DLD1 (cell line): ENCODE data around the gene UGT1A5.

ENCODE experiments used
- in situ Hi-C: cut with HindIII; loops from 2 replicates; pipeline ENCODE4 v1.10.0; 2017; ENCODE audit warnings: low sequenced_read_pairs

UGT1A5 gene

DNA sequence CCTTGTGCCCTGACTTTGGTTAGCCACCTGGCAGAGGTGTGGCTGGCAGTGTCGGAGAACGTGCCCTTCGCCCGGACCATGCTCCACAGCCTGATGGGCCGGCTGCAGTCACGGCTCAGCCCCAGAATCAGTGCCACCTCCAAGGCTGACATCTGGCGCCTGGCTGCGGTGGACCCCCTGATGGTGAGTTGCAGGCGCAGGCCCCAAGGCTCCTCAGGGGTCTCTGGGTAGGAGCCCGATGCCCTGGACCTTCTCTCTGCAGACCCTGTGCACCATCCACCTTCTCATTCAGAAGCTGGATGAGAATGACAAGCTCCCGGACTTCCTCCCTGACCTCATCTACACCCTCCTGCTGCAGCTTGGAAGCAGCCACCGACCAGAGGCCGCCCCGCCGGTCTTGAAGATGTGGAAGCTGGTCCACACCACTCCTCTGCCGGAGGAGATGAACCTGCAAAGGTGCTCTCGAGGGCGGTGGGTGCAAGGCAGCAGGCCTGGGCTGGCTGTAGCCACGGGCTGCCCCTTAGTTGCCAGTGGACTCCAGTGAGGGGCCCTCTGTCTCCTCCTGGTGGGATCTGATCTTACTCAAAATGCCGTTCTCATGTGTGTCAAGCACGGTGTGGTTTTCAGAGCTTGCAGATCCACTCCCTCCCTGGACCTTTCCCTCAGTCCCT, 109.5 kb downstream of the UGT1A5 start:
- in situ Hi-C loops, result no loop called here
